Stimulated activated memory B cell treated with anti-CD40 and anti-IgM and Interleukin-4, amounts not matched to agents 10 μg/mL and 1 μg/mL and 100 μg/mL, for 72 hours (primary cell): ENCODE measurements around the gene PRKCD.
A peak's percentile ranks its signal among the peaks of the same experiment; 100 is the strongest.

Source experiments
- ATAC-seq: fragments of 150-1000 bp; cut with Tn5 transposase; 2 replicates; pipeline ENCODE4 v1.10.0; 2021
- H3K27ac Mint-ChIP-seq: one replicate; pipeline ENCODE4 v1.8.0; 2022; ENCODE audit warnings: mild to moderate bottlenecking, mixed read lengths
- H3K27me3 Mint-ChIP-seq: one replicate; pipeline ENCODE4 v1.8.0; 2022; ENCODE audit warnings: mixed read lengths
- H3K36me3 Mint-ChIP-seq: one replicate; pipeline ENCODE4 v1.8.0; 2022; ENCODE audit warnings: mixed read lengths
- H3K4me1 Mint-ChIP-seq: one replicate; pipeline ENCODE4 v1.8.0; 2022; ENCODE audit warnings: mixed read lengths
- H3K4me3 Mint-ChIP-seq: one replicate; pipeline ENCODE4 v1.8.0; 2022; ENCODE audit warnings: mild to moderate bottlenecking, moderate library complexity, mixed read lengths
- H3K9me3 Mint-ChIP-seq: one replicate; pipeline ENCODE4 v1.8.0; 2022; ENCODE audit warnings: mixed read lengths

PRKCD gene

DNA sequence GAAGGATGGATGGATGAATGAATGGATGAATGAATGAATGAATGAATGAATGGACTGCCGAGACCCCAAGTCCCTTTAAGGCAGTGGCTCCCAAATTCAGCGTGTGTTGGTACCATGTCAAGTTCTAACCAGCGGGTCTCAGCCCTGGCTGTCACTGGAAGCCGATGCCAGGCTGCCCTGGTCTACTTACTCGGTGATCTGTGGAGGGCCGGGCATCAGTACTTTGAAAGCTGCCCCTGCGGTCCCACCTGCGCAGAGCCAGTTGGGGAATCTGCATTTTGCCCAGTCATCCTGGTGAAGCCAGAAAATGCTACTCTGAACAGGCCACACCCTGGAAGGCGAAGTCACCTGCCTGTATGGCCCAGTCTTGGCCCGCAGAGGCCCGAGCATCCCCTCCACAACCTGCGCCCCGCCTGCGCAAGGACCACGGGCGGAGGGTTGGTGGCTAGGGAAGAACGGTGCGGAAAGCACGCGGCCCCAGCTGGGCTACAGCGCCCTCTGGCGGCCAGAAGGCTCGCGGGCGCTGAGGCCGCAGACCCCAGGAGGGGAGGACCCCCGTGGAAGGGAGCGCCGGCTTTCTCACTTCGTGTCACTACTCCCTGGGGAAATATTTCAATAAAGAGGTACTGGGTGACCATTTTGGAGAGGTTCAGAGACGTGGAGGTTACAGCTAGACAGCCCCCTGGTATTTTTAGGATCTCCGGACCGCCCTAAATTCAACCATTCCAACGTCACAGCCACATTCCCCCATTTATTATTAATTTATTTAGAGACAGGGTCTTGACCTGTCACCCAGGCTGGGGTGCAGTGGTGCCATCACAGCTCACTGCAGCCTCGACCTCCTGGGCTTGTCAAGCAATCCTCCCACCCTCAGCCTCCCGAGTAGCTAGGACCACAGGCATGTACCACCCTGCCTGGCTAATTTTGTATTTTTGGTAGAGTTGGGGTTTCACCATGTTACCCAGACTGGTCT is 34.9 kb downstream of the PRKCD start:
- Mint-ChIP-seq H3K27me3 (no peaks in the 10 kb centered on the region), H3K9me3 (no peaks in the 10 kb centered on the region), H3K4me3 (peak overlapping the region; percentile 29), H3K36me3 (peaks cover 18% of the 10 kb centered on the region), H3K27ac (peak overlapping the region; percentile 73), H3K4me1 (peaks cover 38% of the 10 kb centered on the region)
- peak; percentile 79 for ATAC-seq

GRCh38 chr3:53196575-53197407 is 35.8 kb downstream of the PRKCD start:
- no peaks in the 10 kb centered on the region for H3K27me3 Mint-ChIP-seq
- peak overlapping the region; percentile 49 for H3K4me3 Mint-ChIP-seq
- peaks cover 17% of the 10 kb centered on the region for H3K36me3 Mint-ChIP-seq
- peak overlapping the region; percentile 73 for H3K27ac Mint-ChIP-seq
- ATAC-seq: peak; percentile 77
- peaks cover 34% of the 10 kb centered on the region for H3K4me1 Mint-ChIP-seq
- no peaks in the 10 kb centered on the region for H3K9me3 Mint-ChIP-seq

DNA sequence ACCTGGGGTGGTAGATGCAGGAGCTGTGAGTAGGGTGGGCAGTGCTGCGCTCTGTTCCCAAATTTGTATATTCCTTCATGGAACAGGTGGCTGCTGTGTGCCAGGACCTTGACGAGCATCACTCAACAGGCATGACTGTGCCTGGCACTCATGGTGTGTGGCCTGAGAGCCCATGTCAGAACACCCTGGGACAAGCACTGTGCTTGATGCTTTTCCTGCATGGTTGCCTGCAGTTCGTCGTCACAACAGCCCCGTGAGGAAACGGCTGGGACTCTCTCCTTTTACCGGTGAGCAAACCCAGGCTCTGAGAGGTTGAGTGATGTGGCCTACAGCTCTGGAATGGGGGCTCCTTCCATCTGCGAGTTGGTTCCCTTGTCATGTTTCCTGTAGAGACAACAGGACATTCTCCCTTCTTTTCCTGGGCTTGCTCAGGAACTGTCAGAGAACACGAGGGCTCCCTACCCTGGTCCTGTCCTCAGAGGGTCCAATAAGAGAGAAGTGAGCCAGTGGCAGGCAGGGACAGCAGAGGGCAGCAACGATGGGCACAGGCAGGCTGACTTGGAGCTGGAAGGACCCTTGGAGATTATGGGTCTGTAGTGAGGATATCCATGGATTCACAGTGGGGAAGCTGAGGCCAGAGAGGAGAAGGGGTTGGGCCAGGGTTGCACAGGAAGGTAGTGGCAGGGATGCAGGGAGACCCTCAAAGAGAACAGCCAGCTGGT is 37.4 kb downstream of the PRKCD start:
- Mint-ChIP-seq H3K36me3 (peaks cover 4% of the 10 kb centered on the region), H3K4me1 (peaks cover 19% of the 10 kb centered on the region), H3K27me3 (no peaks in the 10 kb centered on the region), H3K4me3 (no peak overlapping the region), H3K9me3 (no peaks in the 10 kb centered on the region), H3K27ac (no peak overlapping the region)
- no peak for ATAC-seq

GRCh38 chr3:53198996-53199395 is 38.0 kb downstream of the PRKCD start:
- no peaks in the 10 kb centered on the region for H3K36me3 Mint-ChIP-seq
- H3K4me1 Mint-ChIP-seq: peaks cover 13% of the 10 kb centered on the region
- ATAC-seq: no peak
- H3K4me3 Mint-ChIP-seq: no peak overlapping the region
- no peaks in the 10 kb centered on the region for H3K9me3 Mint-ChIP-seq
- H3K27me3 Mint-ChIP-seq: no peaks in the 10 kb centered on the region
- no peak overlapping the region for H3K27ac Mint-ChIP-seq

- no peak overlapping the region for H3K4me3 Mint-ChIP-seq
- no peak overlapping the region for H3K27ac Mint-ChIP-seq
- H3K27me3 Mint-ChIP-seq: no peaks in the 10 kb centered on the region
- H3K9me3 Mint-ChIP-seq: no peaks in the 10 kb centered on the region
- no peak for ATAC-seq
- H3K4me1 Mint-ChIP-seq: peaks cover 12% of the 10 kb centered on the region
- H3K36me3 Mint-ChIP-seq: peaks cover 7% of the 10 kb centered on the region
Measured at GRCh38 chr3:53199834-53200233, 38.8 kb downstream of the PRKCD start.

GRCh38 chr3:53200501-53201498 is 39.8 kb downstream of the PRKCD start:
- no peak overlapping the region for H3K27ac Mint-ChIP-seq
- peaks cover 7% of the 10 kb centered on the region for H3K36me3 Mint-ChIP-seq
- no peaks in the 10 kb centered on the region for H3K9me3 Mint-ChIP-seq
- H3K4me3 Mint-ChIP-seq: no peak overlapping the region
- no peaks in the 10 kb centered on the region for H3K27me3 Mint-ChIP-seq
- peaks cover 3% of the 10 kb centered on the region for H3K4me1 Mint-ChIP-seq
- no peak for ATAC-seq

GRCh38 chr3:53202331-53203015 is 41.5 kb downstream of the PRKCD start:
- Mint-ChIP-seq H3K36me3 (peaks cover 14% of the 10 kb centered on the region), H3K4me1 (no peaks in the 10 kb centered on the region), H3K27me3 (no peaks in the 10 kb centered on the region), H3K4me3 (no peak overlapping the region), H3K27ac (no peak overlapping the region), H3K9me3 (peaks cover 2% of the 10 kb centered on the region)
- ATAC-seq: no peak

- Mint-ChIP-seq H3K36me3 (peaks cover 18% of the 10 kb centered on the region), H3K27ac (no peak overlapping the region), H3K9me3 (peaks cover 5% of the 10 kb centered on the region), H3K4me1 (peaks cover 10% of the 10 kb centered on the region), H3K4me3 (no peak overlapping the region), H3K27me3 (no peaks in the 10 kb centered on the region)
- no peak for ATAC-seq
Measured at GRCh38 chr3:53211706-53212702, 51.0 kb downstream of the PRKCD start.

DNA sequence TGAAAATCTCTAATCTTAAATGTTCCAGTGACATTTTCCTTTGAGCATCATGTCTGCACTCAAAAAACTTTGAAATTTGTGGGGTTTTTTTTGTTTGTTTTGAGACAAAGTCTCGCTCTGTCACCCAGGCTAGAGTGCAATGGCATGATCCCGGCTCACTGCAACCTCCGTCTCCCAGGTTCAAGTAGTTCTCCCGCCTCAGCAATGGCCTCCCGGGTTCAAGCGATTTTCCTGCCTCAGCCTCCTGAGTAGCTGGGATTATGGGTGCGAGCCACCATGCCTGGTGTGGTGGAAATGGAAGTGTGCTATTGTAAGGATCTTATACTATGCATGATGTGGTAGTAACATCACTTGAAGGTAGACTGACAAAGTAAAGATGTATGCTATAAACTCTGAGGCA is 52.3 kb downstream of the PRKCD start:
- Mint-ChIP-seq H3K36me3 (peaks cover 11% of the 10 kb centered on the region), H3K9me3 (peaks cover 3% of the 10 kb centered on the region), H3K4me3 (no peak overlapping the region), H3K27me3 (no peaks in the 10 kb centered on the region), H3K27ac (no peak overlapping the region), H3K4me1 (peaks cover 10% of the 10 kb centered on the region)
- no peak for ATAC-seq

- no peaks in the 10 kb centered on the region for H3K36me3 Mint-ChIP-seq
- no peak for ATAC-seq
- H3K4me3 Mint-ChIP-seq: no peak overlapping the region
- no peaks in the 10 kb centered on the region for H3K9me3 Mint-ChIP-seq
- no peaks in the 10 kb centered on the region for H3K27me3 Mint-ChIP-seq
- H3K27ac Mint-ChIP-seq: no peak overlapping the region
- H3K4me1 Mint-ChIP-seq: peaks cover 15% of the 10 kb centered on the region
Measured at GRCh38 chr3:53215816-53216215, 54.8 kb downstream of the PRKCD start.

DNA sequence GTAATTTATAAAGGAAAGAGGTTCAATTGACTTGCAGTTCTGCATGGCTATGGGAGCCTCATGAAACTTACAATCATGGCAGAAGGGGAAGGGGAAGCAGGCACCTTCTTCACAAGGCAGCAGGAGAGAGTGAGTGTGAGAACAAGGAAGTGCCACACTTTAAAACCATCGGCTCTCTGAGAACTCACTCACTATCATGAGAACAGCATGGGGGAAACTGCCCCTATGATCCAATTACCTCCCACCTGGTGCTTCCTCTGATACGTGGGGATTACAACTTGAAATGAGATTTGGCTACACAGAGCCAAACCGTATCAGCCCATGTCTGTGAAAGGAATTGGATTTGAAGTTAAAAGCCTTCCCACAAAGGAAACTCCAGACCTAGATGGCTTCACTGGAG is 55.7 kb downstream of the PRKCD start:
- Mint-ChIP-seq H3K4me1 (peaks cover 11% of the 10 kb centered on the region), H3K27ac (no peak overlapping the region), H3K27me3 (no peaks in the 10 kb centered on the region), H3K36me3 (peaks cover 3% of the 10 kb centered on the region), H3K9me3 (no peaks in the 10 kb centered on the region), H3K4me3 (no peak overlapping the region)
- no peak for ATAC-seq

GRCh38 chr3:53217175-53217574 is 56.2 kb downstream of the PRKCD start:
- H3K9me3 Mint-ChIP-seq: no peaks in the 10 kb centered on the region
- no peak overlapping the region for H3K4me3 Mint-ChIP-seq
- H3K4me1 Mint-ChIP-seq: peaks cover 7% of the 10 kb centered on the region
- H3K27ac Mint-ChIP-seq: no peak overlapping the region
- no peaks in the 10 kb centered on the region for H3K27me3 Mint-ChIP-seq
- ATAC-seq: no peak
- peaks cover 8% of the 10 kb centered on the region for H3K36me3 Mint-ChIP-seq

- Mint-ChIP-seq H3K36me3 (peaks cover 15% of the 10 kb centered on the region), H3K27ac (no peak overlapping the region), H3K27me3 (no peaks in the 10 kb centered on the region), H3K4me1 (peaks cover 5% of the 10 kb centered on the region), H3K9me3 (no peaks in the 10 kb centered on the region), H3K4me3 (no peak overlapping the region)
- no peak for ATAC-seq
Measured at GRCh38 chr3:53218131-53218530, 57.1 kb downstream of the PRKCD start.
